KMS-11 (cell line): Measurements from ENCODE around the gene MN1.

ENCODE experiments used
- H2AFZ ChIP-seq: fragments of 200-600 bp; sonication (generic); 2 replicates; pipeline ENCODE4 v1.6.1; 2016; ENCODE audit warnings: antibody characterized with exemption, mixed run types, low read depth
- H3K27ac ChIP-seq: fragments of 200-600 bp; sonication (generic); 2 replicates; pipeline ENCODE4 v1.6.1; 2016; ENCODE audit warnings: mild to moderate bottlenecking, mixed run types
- H3K27me3 ChIP-seq: fragments of 200-600 bp; sonication (generic); 2 replicates; pipeline ENCODE4 v1.6.1; 2017; ENCODE audit warnings: mild to moderate bottlenecking, low read depth, mixed run types, moderate library complexity; ENCODE audit not compliant: insufficient read depth
- H3K36me3 ChIP-seq: fragments of 200-600 bp; sonication (generic); 2 replicates; pipeline ENCODE4 v1.6.1; 2017; ENCODE audit warnings: mild to moderate bottlenecking, mixed run types; ENCODE audit not compliant: insufficient read depth
- H3K4me1 ChIP-seq: fragments of 200-600 bp; sonication (generic); 2 replicates; pipeline ENCODE4 v1.6.1; 2016; ENCODE audit warnings: mild to moderate bottlenecking, low read depth, mixed run types; ENCODE audit not compliant: poor library complexity, severe bottlenecking
- H3K4me2 ChIP-seq: fragments of 200-600 bp; sonication (generic); 2 replicates; pipeline ENCODE4 v1.7.0; 2016; ENCODE audit warnings: mild to moderate bottlenecking, mixed run types
- H3K4me3 ChIP-seq: fragments of 200-600 bp; sonication (generic); IDR thresholded peaks from 2 replicates; pipeline ENCODE4 v1.6.1; 2017; ENCODE audit warnings: low read depth, low read length, mixed read lengths; ENCODE audit not compliant: insufficient read depth
- H3K79me2 ChIP-seq: fragments of 200-600 bp; sonication (generic); 2 replicates; pipeline ENCODE4 v1.6.1; 2016; ENCODE audit warnings: low read depth, mixed run types; ENCODE audit not compliant: insufficient read depth
- H3K9ac ChIP-seq: fragments of 200-600 bp; sonication (generic); 2 replicates; pipeline ENCODE4 v1.6.1; 2016; ENCODE audit warnings: mild to moderate bottlenecking, mixed run types
- H4K20me1 ChIP-seq: fragments of 200-600 bp; sonication (generic); 2 replicates; pipeline ENCODE4 v1.6.1; 2016; ENCODE audit warnings: mild to moderate bottlenecking, mixed run types; ENCODE audit not compliant: insufficient read depth
- TF ChIP-seq, protein P1 (sequence below): fragments of 200-600 bp; sonication (generic); conservative IDR thresholded peaks from 2 replicates; pipeline ENCODE4 v1.6.1; 2017; ENCODE audit warnings: low read depth, mild to moderate bottlenecking, antibody characterized with exemption, low read length, moderate library complexity, mixed read lengths

MN1 gene

DNA sequence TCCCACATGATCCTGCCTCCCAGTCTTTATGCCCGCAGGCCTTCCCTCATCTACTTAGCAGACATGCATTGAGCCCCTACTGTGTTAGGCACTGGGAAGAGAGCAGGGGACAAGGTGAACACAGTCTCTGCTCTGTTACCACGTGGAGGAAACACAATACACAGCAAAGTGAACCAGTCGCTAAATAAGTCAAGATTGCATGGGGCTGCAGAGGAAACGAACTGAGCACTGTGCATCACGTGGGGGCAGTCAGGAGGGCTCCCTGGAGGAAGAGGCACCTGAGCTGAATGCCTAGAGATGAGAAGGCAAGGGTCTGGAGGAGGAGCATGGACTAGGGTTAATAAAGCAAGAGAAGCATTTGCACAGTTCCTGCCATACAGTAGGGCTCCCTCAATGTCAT lies 102.7 kb downstream of the MN1 start:
- no peaks in the 10 kb centered on the region for H3K79me2 ChIP-seq
- no peak overlapping the region for H3K4me2 ChIP-seq
- H3K9ac ChIP-seq = no peak overlapping the region
- H3K4me1 ChIP-seq = no peaks in the 10 kb centered on the region
- H3K27ac ChIP-seq = no peak overlapping the region
- H3K27me3 ChIP-seq = peaks cover 7% of the 10 kb centered on the region; the same call in 1 of the 2 replicates
- no peak overlapping the region for H3K4me3 ChIP-seq
- no peaks in the 10 kb centered on the region for H4K20me1 ChIP-seq
- TF ChIP-seq, protein P1, sequence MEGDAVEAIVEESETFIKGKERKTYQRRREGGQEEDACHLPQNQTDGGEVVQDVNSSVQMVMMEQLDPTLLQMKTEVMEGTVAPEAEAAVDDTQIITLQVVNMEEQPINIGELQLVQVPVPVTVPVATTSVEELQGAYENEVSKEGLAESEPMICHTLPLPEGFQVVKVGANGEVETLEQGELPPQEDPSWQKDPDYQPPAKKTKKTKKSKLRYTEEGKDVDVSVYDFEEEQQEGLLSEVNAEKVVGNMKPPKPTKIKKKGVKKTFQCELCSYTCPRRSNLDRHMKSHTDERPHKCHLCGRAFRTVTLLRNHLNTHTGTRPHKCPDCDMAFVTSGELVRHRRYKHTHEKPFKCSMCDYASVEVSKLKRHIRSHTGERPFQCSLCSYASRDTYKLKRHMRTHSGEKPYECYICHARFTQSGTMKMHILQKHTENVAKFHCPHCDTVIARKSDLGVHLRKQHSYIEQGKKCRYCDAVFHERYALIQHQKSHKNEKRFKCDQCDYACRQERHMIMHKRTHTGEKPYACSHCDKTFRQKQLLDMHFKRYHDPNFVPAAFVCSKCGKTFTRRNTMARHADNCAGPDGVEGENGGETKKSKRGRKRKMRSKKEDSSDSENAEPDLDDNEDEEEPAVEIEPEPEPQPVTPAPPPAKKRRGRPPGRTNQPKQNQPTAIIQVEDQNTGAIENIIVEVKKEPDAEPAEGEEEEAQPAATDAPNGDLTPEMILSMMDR = no peak
- no peak overlapping the region for H2AFZ ChIP-seq
- no peaks in the 10 kb centered on the region for H3K36me3 ChIP-seq
